ENCODE data around the gene PALB2. TPM values are rescaled to one million over a fixed set of nuclear protein-coding genes. Genes with fewer than 3 reads are reported as not detected.

Gene PALB2
- total RNA-seq, 1 donor from 2014 or later = 31.2 TPM

DNA sequence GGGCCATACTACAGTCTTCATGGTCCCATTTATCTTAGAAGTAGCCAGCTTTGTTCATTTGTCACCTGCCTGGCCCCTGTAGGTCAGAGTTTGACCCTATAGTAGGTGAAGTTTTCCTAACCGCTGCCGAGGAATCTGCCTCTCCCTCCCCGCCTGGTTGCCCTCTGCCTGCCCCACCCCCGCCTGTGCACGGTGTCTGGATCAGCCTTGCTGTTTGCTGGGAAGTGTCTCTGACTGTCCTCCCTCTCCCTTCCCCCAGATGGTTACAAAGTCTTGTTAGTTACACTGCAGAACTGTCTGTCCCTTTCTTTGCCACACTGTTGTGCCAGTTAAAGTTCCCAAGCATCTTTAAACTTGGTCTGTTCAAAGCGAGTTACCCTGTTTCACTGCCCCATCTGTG lies 77.9 kb downstream of the PALB2 start:
- Mint-ChIP-seq H3K9me3 (no peaks in the 10 kb centered on the region), H3K27ac (no peak overlapping the region), H3K27me3 (no peaks in the 10 kb centered on the region), H3K4me1 (peaks cover 20% of the 10 kb centered on the region), H3K36me3 (ENCODE audit: low read depth) (peaks cover 67% of the 10 kb centered on the region), H3K4me3 (no peak overlapping the region)
- intact Hi-C loops (cut with micrococcal nuclease) = no loop called here
- no peak for DNase-seq

DNA sequence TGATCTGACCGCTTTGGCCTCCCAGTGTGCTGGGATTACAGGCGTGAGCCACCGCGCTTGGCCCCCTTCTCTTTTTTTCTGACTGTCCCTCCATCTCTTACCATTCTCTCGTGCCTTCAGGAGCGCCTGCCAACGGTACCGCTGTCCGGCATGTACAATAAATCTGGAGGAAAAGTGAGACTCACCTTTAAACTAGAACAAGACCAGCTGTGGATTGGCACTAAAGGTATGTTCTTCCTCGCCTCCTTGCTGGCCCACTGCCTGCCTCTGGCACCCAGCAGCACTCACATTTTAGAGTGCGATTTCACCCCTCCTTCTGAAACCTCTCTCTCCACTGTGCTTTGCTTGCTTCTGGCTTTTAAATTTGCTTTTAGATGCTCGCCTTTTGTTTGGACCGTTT lies 78.6 kb downstream of the PALB2 start:
- H3K4me3 Mint-ChIP-seq = no peak overlapping the region
- no peak for DNase-seq
- H3K27ac Mint-ChIP-seq = no peak overlapping the region
- intact Hi-C loops (cut with micrococcal nuclease) = no loop called here
- no peaks in the 10 kb centered on the region for H3K9me3 Mint-ChIP-seq
- peaks cover 65% of the 10 kb centered on the region for H3K36me3 Mint-ChIP-seq (ENCODE audit: low read depth)
- no peaks in the 10 kb centered on the region for H3K27me3 Mint-ChIP-seq
- H3K4me1 Mint-ChIP-seq = peaks cover 20% of the 10 kb centered on the region

DNA sequence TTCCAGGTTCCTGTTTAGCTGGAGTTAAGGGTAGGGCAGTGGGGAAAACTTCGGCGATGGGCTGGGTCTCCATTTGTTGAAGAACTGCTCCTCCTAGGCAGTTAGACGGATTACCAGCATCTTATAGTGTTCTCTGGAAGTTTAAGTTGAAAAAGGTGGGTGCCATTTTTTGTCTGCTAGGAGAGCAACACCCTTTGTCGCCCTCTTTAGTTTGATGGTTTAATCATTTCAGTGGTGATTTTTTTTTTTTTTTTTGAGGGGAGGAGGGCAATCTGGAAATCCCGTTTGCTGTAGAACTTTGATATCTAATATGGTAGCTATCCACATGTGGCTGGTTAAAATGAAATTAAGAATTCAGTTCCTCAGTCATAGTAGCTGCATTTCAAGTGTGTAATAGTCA lies 79.5 kb downstream of the PALB2 start:
- no peaks in the 10 kb centered on the region for H3K9me3 Mint-ChIP-seq
- H3K4me1 Mint-ChIP-seq = peaks cover 28% of the 10 kb centered on the region
- no peak for DNase-seq
- intact Hi-C loops (cut with micrococcal nuclease) = no loop called here
- H3K27me3 Mint-ChIP-seq = no peaks in the 10 kb centered on the region
- peaks cover 59% of the 10 kb centered on the region for H3K36me3 Mint-ChIP-seq (ENCODE audit: low read depth)
- no peak overlapping the region for H3K4me3 Mint-ChIP-seq
- no peak overlapping the region for H3K27ac Mint-ChIP-seq

DNA sequence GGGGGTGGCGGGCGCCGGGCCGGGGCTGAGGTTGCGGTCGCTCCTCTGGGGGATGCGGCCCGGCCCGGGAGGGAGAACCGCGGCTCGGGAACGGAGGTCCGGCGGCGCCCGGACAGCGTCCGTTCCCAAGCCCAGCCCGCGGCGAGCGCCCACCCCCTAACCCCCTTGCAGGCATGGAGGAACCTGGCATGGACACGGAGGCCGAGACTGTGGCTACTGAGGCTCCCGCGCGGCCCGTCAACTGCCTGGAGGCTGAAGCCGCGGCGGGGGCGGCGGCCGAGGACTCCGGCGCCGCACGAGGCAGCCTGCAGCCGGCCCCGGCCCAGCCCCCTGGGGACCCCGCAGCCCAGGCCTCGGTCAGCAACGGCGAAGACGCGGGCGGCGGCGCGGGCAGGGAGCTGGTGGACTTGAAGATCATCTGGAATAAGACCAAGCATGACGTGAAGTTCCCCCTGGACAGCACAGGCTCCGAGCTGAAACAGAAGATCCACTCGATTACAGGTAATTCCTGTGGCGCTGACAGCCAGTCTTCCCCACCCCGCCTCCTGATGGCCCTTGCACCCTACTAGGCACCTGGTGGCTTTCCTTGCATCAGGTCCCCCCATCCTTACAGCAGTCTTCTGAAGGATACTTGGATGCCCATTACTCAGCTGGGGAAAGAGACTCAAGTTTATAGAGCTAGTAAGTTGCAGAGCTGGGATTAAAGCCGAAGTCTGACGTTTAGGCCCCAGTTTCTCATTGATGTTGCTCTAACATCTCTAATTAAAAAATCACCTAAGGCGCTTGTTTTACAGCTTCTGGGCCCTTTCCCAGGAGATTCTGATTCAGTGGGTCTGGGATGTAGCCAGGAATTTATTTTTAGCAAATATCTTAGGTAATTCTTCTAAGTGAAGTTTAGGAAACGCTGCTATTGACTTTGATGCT lies 83.1 kb downstream of the PALB2 start:
- Mint-ChIP-seq H3K4me3 (peak overlapping the region; percentile 98), H3K27ac (peak overlapping the region; percentile 96), H3K4me1 (peaks cover 34% of the 10 kb centered on the region), H3K27me3 (no peaks in the 10 kb centered on the region), H3K36me3 (ENCODE audit: low read depth) (peaks cover 38% of the 10 kb centered on the region), H3K9me3 (no peaks in the 10 kb centered on the region)
- intact Hi-C loops (cut with micrococcal nuclease) = loop anchor here (1.0 to 5.0 kb wide), 8 partner anchors 38 to 984 kb away; partner anchors contain the start of genes DCTN5, GGA2, NDUFAB1 and PALB2
- no peak for DNase-seq

DNA sequence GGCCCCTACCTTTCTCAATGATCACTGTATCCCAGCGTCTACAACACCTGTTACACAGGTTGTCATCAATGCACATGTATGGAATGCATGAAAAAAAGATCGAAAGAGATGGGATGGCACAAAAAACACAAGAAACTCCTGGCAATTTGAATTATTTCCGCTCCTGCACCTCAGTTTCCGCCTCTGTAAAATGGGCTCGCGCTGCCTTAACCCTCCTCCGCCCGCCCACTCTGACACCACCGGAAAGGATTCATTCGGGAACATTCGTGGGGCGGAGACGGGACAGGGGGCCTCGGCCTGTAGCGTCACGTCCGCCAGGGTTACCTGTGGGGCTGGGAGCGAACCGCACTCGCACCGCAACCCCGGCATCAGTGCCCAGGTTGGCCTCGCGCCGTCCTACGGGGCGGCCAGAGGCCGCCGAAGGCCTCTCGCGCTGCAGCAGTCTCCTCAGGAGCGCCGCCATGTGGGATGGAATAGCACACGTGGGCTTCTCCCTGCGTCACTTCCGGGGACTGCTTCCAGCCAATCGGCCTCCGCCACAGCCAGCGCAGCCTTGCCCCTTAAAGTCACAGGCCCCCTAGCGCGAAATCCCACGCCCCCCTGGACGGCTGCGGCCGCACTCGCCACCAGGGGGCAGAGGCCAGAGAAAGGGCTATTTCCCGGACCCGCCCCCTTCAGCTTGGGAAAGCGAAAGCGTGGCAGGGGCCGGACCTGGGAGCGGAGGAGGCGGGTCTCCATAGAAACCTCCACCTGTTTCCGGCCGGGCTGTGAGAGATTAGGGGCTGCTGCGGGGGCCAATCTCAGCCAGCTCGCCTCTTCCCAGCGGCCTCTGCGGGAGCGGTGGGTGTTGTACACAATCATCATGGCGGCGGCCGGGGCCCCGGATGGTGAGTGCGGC lies 84.0 kb downstream of the PALB2 start, which contains the start of the genes EARS2 and UBFD1:
EARS2 (minus strand) TSS at position 470 of the 898 bp plus-strand sequence; CDS start at position 463, 7 bp downstream.
UBFD1 (plus strand) TSS at position 847 of the 898 bp plus-strand sequence; CDS start at position 863, 16 bp downstream.
- Mint-ChIP-seq H3K4me1 (peaks cover 34% of the 10 kb centered on the region), H3K27ac (peak within 1 kb of the TSS; percentile 96), H3K4me3 (peak within 1 kb of the TSS; percentile 98), H3K36me3 (ENCODE audit: low read depth) (peaks cover 31% of the 10 kb centered on the region), H3K9me3 (no peaks in the 10 kb centered on the region), H3K27me3 (no peaks in the 10 kb centered on the region)
- intact Hi-C loops (cut with micrococcal nuclease) = loop anchor here (1.0 to 5.0 kb wide), 8 partner anchors 39 to 985 kb away; partner anchors contain the start of genes DCTN5, GGA2, NDUFAB1 and PALB2
- peak; percentile 99 for DNase-seq

DNA sequence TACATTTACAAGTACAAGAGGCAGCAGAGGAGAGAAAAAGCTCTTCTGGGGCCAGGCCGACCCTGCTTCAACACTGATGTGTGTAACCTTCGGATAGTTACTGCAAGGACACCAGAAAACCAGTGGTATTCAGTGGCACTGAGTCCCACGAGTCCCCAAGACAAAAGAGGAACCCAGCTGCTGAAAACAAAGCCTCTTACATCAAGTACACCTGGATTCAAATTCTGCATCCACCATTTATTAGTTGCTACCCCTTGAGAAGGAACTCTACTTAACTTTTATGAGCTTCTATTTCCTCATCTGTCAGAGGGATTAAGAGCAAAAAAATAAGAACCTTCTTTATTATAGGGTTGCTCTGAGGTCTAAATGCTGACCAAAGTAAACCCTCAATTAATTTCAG lies 86.6 kb downstream of the PALB2 start:
- H3K27ac Mint-ChIP-seq = peak overlapping the region; percentile 34
- no peak overlapping the region for H3K4me3 Mint-ChIP-seq
- peaks cover 31% of the 10 kb centered on the region for H3K36me3 Mint-ChIP-seq (ENCODE audit: low read depth)
- intact Hi-C loops (cut with micrococcal nuclease) = no loop called here
- DNase-seq = no peak
- no peaks in the 10 kb centered on the region for H3K27me3 Mint-ChIP-seq
- H3K9me3 Mint-ChIP-seq = no peaks in the 10 kb centered on the region
- peaks cover 24% of the 10 kb centered on the region for H3K4me1 Mint-ChIP-seq

Other genes starting within 250 kb of the PALB2 start
- 21.6 and 25.6 TPM in 2 replicates for gene COG7, start 188.1 kb downstream of the PALB2 start, total RNA-seq
- gene GGA2, start 130.8 kb downstream of the PALB2 start, total RNA-seq = 109 and 113 TPM in 2 replicates
- gene EARS2, start 84.0 kb downstream of the PALB2 start, total RNA-seq = 29.7 and 31.4 TPM in 2 replicates
- 62.0 and 70.6 TPM in 2 replicates for gene UBFD1, start 83.6 kb downstream of the PALB2 start, total RNA-seq
- 161 and 163 TPM in 2 replicates for gene NDUFAB1, start 45.0 kb downstream of the PALB2 start, total RNA-seq
- 98.3 and 99.4 TPM in 2 replicates for gene DCTN5, start 156 bp upstream of the PALB2 start, total RNA-seq
- 45.7 and 51.7 TPM in 2 replicates for gene PLK1, start 37.6 kb upstream of the PALB2 start, total RNA-seq
- gene ERN2, start 71.9 kb upstream of the PALB2 start, total RNA-seq = not detected in 2 replicates
- gene CHP2, start 113.7 kb upstream of the PALB2 start, total RNA-seq = not detected in 2 replicates
- 79.9 and 84.2 TPM in 2 replicates for gene PRKCB, start 194.7 kb upstream of the PALB2 start, total RNA-seq